Peyer's patch (tissue), 4 donors: ENCODE data around the gene KCNJ6. TPM values are rescaled to one million over a fixed set of nuclear protein-coding genes. Genes with fewer than 3 reads are reported as not detected.
A peak's percentile ranks its signal among the peaks of the same experiment; 100 is the strongest.
"Not testable (repeated sequence)": the region's sequence is repeated elsewhere in the genome, so short reads cannot be mapped to it uniquely, and the experiment has no call there.

ENCODE experiments used
- DNase-seq, 3 donors: peaks; one replicate each; pipeline ENCODE4 v3.0.0-alpha.2; 2017 to 2019
- H3K27ac ChIP-seq, 4 donors: fragments of 200-600 bp; sonication (generic); one replicate each; pipeline ENCODE4 v1.5.1; 2016 to 2019
- H3K27me3 ChIP-seq, 2 donors: fragments of 200-600 bp; sonication (generic); one replicate each; pipeline ENCODE4 v1.5.1; 2019
- H3K36me3 ChIP-seq, 3 donors: fragments of 200-600 bp; sonication (generic); one replicate each; pipeline ENCODE4 v1.5.1; 2016 to 2019
- H3K4me1 ChIP-seq, 4 donors: fragments of 200-600 bp; sonication (generic); one replicate each; pipeline ENCODE4 v1.5.1; 2016 to 2019
- H3K4me3 ChIP-seq, 4 donors: fragments of 200-600 bp; sonication (generic); 1 replicate in 3 of 4; 2 replicates in 1 of 4; pipeline ENCODE4 v1.5.1; 2016 to 2019; ENCODE audit warnings: mild to moderate bottlenecking in 1 of 4
- H3K9me3 ChIP-seq, 4 donors: fragments of 200-600 bp; sonication (generic); one replicate each; pipeline ENCODE4 v1.5.1; 2016 to 2019; ENCODE audit warnings: mild to moderate bottlenecking in 1 of 4
- POLR2A ChIP-seq, 2 donors: fragments of 450-650 bp; IDR thresholded peaks; one replicate each; pipeline ENCODE4 v1.5.1; 2017; ENCODE audit warnings: antibody characterized with exemption in 2 of 2, mild to moderate bottlenecking in 2 of 2, moderate library complexity in 2 of 2
- total RNA-seq, 4 donors: library from RNA; depleted of rRNA; stranded (reverse); fragments of >200 nt; gene quantifications; one replicate each; pipeline ENCODE4 v1.1.0, GENCODE V29; 2016
- TF ChIP-seq, protein P1 (sequence below), 6 experiments: fragments of 450-650 bp in 4 of 6; fragments of 200-600 bp in 2 of 6; sonication (generic) in 1 of 6; IDR thresholded peaks; one replicate each; pipeline ENCODE4 v1.5.1; 2017 to 2019; ENCODE audit warnings: antibody characterized with exemption in 6 of 6, mild to moderate bottlenecking in 3 of 6, moderate library complexity in 1 of 6

The KCNJ6 gene
- total RNA-seq, 4 donors from 2014 or later, result 0.13 to 0.83 (median 0.28) TPM

DNA sequence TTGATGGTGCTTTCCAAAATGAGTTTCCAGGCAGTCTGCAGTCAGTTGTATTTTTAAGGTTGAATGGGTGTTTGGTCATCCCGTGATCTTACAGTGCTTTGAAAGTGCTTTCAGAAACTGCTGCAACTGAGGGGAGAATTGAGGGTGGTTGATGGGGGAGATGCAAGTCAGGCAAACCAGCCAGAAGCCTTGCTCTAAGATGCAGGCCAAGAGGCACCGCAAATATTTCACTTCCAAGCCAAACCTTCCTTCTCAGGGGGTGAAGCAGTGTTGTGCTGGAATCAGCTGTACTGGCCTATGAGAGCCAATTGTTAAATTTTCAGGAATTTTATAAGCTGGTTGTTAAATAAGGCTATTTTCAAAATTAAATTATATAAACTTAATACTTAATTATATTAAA is 151.6 kb downstream of the KCNJ6 start:
- no peak overlapping the region for H3K27ac ChIP-seq
- TF ChIP-seq, protein P1, sequence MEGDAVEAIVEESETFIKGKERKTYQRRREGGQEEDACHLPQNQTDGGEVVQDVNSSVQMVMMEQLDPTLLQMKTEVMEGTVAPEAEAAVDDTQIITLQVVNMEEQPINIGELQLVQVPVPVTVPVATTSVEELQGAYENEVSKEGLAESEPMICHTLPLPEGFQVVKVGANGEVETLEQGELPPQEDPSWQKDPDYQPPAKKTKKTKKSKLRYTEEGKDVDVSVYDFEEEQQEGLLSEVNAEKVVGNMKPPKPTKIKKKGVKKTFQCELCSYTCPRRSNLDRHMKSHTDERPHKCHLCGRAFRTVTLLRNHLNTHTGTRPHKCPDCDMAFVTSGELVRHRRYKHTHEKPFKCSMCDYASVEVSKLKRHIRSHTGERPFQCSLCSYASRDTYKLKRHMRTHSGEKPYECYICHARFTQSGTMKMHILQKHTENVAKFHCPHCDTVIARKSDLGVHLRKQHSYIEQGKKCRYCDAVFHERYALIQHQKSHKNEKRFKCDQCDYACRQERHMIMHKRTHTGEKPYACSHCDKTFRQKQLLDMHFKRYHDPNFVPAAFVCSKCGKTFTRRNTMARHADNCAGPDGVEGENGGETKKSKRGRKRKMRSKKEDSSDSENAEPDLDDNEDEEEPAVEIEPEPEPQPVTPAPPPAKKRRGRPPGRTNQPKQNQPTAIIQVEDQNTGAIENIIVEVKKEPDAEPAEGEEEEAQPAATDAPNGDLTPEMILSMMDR (IDR thresholded peaks at IDR 0.05), result no peak
- TF ChIP-seq POLR2A (IDR thresholded peaks at IDR 0.05), result no peak
- no peak for DNase-seq
- no peaks in the 10 kb centered on the region for H3K27me3 ChIP-seq
- H3K4me1 ChIP-seq, result no peaks in the 10 kb centered on the region
- no peaks in the 10 kb centered on the region for H3K36me3 ChIP-seq
- H3K9me3 ChIP-seq, result no peaks in the 10 kb centered on the region
- no peak overlapping the region for H3K4me3 ChIP-seq

DNA sequence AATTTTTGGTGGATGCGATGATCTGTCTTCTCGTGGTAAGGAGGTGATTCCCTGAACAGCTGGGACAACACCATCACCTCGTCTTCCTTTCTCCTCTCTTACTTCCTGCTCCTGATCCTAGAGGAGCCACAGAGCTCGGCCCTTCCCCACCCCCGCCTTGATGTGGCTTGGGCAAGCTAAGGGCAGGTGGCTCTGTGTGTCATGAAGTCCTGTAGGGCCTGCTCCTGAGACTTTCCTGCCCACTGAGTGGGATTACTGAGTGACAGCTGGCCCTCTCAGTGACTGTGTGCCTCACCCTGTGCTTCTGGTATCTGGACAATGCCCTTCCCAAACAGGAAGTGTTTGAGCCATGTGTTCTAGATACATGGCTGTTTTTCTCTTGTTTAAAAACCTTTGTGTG is 153.0 kb downstream of the KCNJ6 start:
- H3K4me3 ChIP-seq, result no peak overlapping the region
- no peaks in the 10 kb centered on the region for H3K9me3 ChIP-seq
- DNase-seq, result no peak

GRCh38 chr21:37762606-37763005 is 153.7 kb downstream of the KCNJ6 start:
- TF ChIP-seq, protein P1 (IDR thresholded peaks at IDR 0.05), result no peak
- TF ChIP-seq POLR2A (IDR thresholded peaks at IDR 0.05), result no peak
- H3K36me3 ChIP-seq, result no peaks in the 10 kb centered on the region
- no peak overlapping the region for H3K27ac ChIP-seq
- no peaks in the 10 kb centered on the region for H3K4me1 ChIP-seq
- H3K9me3 ChIP-seq, result no peaks in the 10 kb centered on the region
- no peak for DNase-seq
- no peaks in the 10 kb centered on the region for H3K27me3 ChIP-seq
- no peak overlapping the region for H3K4me3 ChIP-seq

More for the DNA sequence above, 153.0 kb downstream of the KCNJ6 start:
- Histone ChIP-seq H3K27me3 (no peaks in the 10 kb centered on the region), H3K36me3 (no peaks in the 10 kb centered on the region), H3K4me1 (no peaks in the 10 kb centered on the region), H3K27ac (no peak overlapping the region)
- TF ChIP-seq, protein P1 (IDR thresholded peaks at IDR 0.05), result no peak
- no peak for TF ChIP-seq POLR2A (IDR thresholded peaks at IDR 0.05)

DNA sequence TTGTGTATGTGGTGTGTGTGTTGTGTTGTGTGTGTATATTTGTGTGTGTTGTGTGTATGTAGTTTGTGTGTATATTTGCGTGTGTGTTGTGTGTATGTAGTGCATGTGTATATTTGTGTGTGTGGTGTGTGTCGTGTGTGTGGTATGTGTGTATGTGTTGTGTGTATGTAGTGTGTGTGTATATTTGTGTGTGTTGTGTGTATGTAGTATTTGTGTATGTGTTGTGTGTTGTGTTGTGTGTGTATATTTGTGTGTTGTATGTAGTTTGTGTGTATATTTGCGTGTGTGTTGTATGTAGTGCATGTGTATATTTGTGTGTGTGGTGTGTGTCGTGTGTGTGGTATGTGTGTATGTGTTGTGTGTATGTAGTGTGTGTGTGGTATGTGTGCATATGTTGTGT is 154.9 kb downstream of the KCNJ6 start:
- not testable (repeated sequence) for DNase-seq, H3K4me1 ChIP-seq, H3K36me3 ChIP-seq, H3K4me3 ChIP-seq, H3K27me3 ChIP-seq, H3K9me3 ChIP-seq, H3K27ac ChIP-seq

DNA sequence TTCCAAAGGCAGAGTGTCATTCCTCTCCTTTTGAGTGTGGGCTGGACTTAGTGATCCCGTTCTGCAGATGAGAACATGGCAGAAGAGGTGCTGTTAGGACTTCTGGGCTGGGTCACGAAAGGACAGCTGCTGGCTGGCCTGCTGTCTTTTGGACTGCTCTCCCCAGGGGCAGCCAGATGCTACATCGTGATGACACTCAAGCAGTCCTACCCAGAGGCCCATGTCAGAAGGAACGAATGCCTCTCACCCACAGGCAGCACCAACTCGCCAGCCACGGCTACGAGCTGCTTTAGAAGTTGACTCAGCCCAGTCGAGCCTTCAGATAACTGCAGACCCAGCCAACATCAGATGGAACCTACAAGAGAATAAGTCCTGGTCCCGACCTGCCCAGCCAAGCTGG is 156.5 kb downstream of the KCNJ6 start:
- no peak for DNase-seq
- Histone ChIP-seq H3K4me1 (no peaks in the 10 kb centered on the region), H3K4me3 (no peak overlapping the region), H3K27ac (no peak overlapping the region), H3K27me3 (no peaks in the 10 kb centered on the region), H3K36me3 (no peaks in the 10 kb centered on the region), H3K9me3 (no peaks in the 10 kb centered on the region)
- TF ChIP-seq, protein P1 (IDR thresholded peaks at IDR 0.05), result no peak
- TF ChIP-seq POLR2A (IDR thresholded peaks at IDR 0.05), result no peak

GRCh38 chr21:37758982-37759381 is 157.3 kb downstream of the KCNJ6 start:
- no peak overlapping the region for H3K27ac ChIP-seq
- TF ChIP-seq, protein P1 (IDR thresholded peaks at IDR 0.05), result peak in 3 of 6 experiments; percentile 52 to 61 (median 61)
- TF ChIP-seq POLR2A (IDR thresholded peaks at IDR 0.05), result no peak
- peak in 2 of 3 donors; percentile 52 to 61 for DNase-seq
- no peaks in the 10 kb centered on the region for H3K9me3 ChIP-seq
- no peak overlapping the region for H3K4me3 ChIP-seq
- H3K27me3 ChIP-seq, result no peaks in the 10 kb centered on the region
- H3K4me1 ChIP-seq, result no peaks in the 10 kb centered on the region
- H3K36me3 ChIP-seq, result no peaks in the 10 kb centered on the region
